ENCODE measurements around the gene HIPK2.

DNA sequence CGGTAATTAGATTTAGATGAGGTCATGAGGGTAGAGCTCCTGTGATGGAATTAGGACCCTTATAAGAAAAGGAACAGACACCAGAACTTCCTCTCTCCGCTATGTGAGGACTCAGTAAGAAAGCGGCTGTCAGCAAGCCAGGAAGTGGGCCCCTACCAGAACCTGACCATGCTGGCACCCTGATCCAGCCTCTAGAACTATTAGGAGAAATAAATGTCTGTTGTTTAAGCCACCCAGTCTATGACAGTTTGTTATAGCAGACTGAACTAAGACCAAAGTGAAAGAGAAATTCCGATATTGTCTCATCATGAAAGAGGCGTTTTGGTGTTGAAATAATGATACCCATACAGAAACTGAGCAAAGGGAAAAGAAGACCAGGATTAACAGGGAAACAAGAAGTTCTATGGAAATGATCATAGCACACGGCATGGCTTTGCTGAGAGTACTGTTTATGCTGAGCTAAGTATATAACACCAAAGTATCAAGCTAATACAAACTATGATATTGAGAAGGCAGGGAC, 245.1 kb downstream of the HIPK2 start:
- TF ChIP-seq, protein P1, sequence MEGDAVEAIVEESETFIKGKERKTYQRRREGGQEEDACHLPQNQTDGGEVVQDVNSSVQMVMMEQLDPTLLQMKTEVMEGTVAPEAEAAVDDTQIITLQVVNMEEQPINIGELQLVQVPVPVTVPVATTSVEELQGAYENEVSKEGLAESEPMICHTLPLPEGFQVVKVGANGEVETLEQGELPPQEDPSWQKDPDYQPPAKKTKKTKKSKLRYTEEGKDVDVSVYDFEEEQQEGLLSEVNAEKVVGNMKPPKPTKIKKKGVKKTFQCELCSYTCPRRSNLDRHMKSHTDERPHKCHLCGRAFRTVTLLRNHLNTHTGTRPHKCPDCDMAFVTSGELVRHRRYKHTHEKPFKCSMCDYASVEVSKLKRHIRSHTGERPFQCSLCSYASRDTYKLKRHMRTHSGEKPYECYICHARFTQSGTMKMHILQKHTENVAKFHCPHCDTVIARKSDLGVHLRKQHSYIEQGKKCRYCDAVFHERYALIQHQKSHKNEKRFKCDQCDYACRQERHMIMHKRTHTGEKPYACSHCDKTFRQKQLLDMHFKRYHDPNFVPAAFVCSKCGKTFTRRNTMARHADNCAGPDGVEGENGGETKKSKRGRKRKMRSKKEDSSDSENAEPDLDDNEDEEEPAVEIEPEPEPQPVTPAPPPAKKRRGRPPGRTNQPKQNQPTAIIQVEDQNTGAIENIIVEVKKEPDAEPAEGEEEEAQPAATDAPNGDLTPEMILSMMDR (conservative IDR thresholded peaks at IDR 0.05), result no peak
- TF ChIP-seq ZFX (IDR thresholded peaks at IDR 0.05), result no peak
